ENCODE measurements around the gene FBXO45.

FBXO45 gene

DNA sequence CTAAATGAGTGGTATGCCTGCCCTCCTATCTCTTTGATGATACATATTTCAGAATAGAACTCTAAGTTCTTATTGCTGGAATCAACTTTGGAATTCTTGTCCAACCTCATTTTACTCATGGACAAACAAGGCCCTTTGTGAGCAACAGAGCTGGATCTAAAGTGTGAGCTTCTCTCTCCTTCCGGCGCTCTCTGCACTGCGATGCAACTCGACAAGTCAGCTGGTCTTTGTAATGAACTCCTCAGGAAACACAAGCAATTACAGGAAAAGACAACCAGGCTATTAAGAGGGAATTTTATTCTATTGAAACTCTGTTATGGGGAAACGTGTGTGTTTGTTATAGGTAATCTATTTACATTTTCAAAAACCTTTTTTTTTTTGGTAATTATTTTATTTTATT lies 50.8 kb downstream of the FBXO45 start:
- TF ChIP-seq, protein P1, sequence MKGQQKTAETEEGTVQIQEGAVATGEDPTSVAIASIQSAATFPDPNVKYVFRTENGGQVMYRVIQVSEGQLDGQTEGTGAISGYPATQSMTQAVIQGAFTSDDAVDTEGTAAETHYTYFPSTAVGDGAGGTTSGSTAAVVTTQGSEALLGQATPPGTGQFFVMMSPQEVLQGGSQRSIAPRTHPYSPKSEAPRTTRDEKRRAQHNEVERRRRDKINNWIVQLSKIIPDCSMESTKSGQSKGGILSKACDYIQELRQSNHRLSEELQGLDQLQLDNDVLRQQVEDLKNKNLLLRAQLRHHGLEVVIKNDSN (IDR thresholded peaks at IDR 0.05), result no peak
- TF ChIP-seq TAF1 (IDR thresholded peaks at IDR 0.05; ENCODE audit: low read depth) (no peak), TCF12 (IDR thresholded peaks at IDR 0.05; ENCODE audit: low read depth) (no peak), CEBPB (IDR thresholded peaks at IDR 0.05) (no peak), YY1 (IDR thresholded peaks at IDR 0.05; ENCODE audit: low read depth) (no peak), EP300 (IDR thresholded peaks at IDR 0.05; ENCODE audit: borderline replicate concordance) (no peak), ZBTB7A (IDR thresholded peaks at IDR 0.05; ENCODE audit: low read depth) (no peak), FOXM1 (IDR thresholded peaks at IDR 0.05; ENCODE audit: borderline replicate concordance, low read depth) (no peak), TEAD4 (IDR thresholded peaks at IDR 0.05) (no peak), RAD21 (IDR thresholded peaks at IDR 0.05; ENCODE audit: low read depth) (no peak), CREB1 (IDR thresholded peaks at IDR 0.05; ENCODE audit: low read depth) (no peak), EGR1 (IDR thresholded peaks at IDR 0.05) (no peak), NFIC (IDR thresholded peaks at IDR 0.05) (no peak)
- TF ChIP-seq, protein P2, sequence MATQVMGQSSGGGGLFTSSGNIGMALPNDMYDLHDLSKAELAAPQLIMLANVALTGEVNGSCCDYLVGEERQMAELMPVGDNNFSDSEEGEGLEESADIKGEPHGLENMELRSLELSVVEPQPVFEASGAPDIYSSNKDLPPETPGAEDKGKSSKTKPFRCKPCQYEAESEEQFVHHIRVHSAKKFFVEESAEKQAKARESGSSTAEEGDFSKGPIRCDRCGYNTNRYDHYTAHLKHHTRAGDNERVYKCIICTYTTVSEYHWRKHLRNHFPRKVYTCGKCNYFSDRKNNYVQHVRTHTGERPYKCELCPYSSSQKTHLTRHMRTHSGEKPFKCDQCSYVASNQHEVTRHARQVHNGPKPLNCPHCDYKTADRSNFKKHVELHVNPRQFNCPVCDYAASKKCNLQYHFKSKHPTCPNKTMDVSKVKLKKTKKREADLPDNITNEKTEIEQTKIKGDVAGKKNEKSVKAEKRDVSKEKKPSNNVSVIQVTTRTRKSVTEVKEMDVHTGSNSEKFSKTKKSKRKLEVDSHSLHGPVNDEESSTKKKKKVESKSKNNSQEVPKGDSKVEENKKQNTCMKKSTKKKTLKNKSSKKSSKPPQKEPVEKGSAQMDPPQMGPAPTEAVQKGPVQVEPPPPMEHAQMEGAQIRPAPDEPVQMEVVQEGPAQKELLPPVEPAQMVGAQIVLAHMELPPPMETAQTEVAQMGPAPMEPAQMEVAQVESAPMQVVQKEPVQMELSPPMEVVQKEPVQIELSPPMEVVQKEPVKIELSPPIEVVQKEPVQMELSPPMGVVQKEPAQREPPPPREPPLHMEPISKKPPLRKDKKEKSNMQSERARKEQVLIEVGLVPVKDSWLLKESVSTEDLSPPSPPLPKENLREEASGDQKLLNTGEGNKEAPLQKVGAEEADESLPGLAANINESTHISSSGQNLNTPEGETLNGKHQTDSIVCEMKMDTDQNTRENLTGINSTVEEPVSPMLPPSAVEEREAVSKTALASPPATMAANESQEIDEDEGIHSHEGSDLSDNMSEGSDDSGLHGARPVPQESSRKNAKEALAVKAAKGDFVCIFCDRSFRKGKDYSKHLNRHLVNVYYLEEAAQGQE (IDR thresholded peaks at IDR 0.05; ENCODE audit: low read depth), result no peak
- TF ChIP-seq, protein P3, sequence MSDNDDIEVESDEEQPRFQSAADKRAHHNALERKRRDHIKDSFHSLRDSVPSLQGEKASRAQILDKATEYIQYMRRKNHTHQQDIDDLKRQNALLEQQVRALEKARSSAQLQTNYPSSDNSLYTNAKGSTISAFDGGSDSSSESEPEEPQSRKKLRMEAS (IDR thresholded peaks at IDR 0.05), result no peak

DNA sequence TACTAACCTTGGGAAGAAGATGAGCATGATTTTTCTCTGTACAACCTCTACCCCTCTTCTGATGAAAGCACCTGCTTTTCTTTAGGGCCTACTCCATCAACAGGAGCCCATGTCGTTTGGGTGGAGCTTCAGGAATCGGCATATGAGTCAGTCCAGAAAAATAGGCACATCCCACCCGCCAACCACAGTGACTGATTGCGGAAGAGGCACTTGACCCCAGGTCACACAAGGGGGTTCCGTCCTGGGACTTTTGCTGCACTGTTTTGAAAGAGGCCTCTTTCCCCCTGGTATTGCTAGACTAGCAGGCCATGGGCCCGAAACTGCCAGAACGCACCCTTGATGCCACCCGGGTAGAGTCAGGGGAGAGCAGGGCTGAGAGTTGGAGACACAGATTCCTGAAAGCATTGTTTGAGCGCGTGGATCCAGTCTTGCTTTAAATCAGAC lies 51.7 kb downstream of the FBXO45 start:
- TF ChIP-seq TAF1 (IDR thresholded peaks at IDR 0.05; ENCODE audit: low read depth) (no peak), NFIC (IDR thresholded peaks at IDR 0.05) (no peak), FOXM1 (IDR thresholded peaks at IDR 0.05; ENCODE audit: borderline replicate concordance, low read depth) (no peak), CREB1 (IDR thresholded peaks at IDR 0.05; ENCODE audit: low read depth) (no peak), EP300 (IDR thresholded peaks at IDR 0.05; ENCODE audit: borderline replicate concordance) (no peak), ZBTB7A (IDR thresholded peaks at IDR 0.05; ENCODE audit: low read depth) (no peak), CEBPB (IDR thresholded peaks at IDR 0.05) (no peak), RAD21 (IDR thresholded peaks at IDR 0.05; ENCODE audit: low read depth) (no peak), TCF12 (IDR thresholded peaks at IDR 0.05; ENCODE audit: low read depth) (no peak), TEAD4 (IDR thresholded peaks at IDR 0.05) (no peak), YY1 (IDR thresholded peaks at IDR 0.05; ENCODE audit: low read depth) (no peak)
- TF ChIP-seq, protein P1 (IDR thresholded peaks at IDR 0.05), result no peak
- TF ChIP-seq, protein P2 (IDR thresholded peaks at IDR 0.05; ENCODE audit: low read depth), result no peak
- TF ChIP-seq, protein P3 (IDR thresholded peaks at IDR 0.05), result no peak

DNA sequence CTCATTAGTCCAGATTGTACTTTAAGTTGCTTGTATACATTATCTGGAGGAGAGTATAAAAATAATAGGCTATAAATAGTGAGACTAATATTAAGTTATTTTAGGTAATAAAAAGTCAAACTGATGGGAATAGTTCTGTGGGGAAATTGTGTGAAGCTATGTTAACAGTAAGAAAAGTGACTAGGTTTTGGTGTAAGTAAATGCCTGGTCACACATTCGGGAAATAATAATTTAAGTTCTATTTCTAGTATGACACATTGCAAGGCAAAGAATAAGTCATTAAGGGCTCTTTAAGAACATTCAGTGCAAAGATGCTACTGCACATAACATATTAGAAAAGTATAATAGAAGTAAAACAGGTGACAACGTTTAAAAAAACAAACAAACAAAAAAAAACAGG lies 52.2 kb downstream of the FBXO45 start:
- TF ChIP-seq, protein P3 (IDR thresholded peaks at IDR 0.05), result no peak
- TF ChIP-seq TAF1 (IDR thresholded peaks at IDR 0.05; ENCODE audit: low read depth) (no peak), ZBTB7A (IDR thresholded peaks at IDR 0.05; ENCODE audit: low read depth) (no peak), CREB1 (IDR thresholded peaks at IDR 0.05; ENCODE audit: low read depth) (no peak), EP300 (IDR thresholded peaks at IDR 0.05; ENCODE audit: borderline replicate concordance) (no peak), EGR1 (IDR thresholded peaks at IDR 0.05) (no peak), TEAD4 (IDR thresholded peaks at IDR 0.05) (no peak), YY1 (IDR thresholded peaks at IDR 0.05; ENCODE audit: low read depth) (no peak), TCF12 (IDR thresholded peaks at IDR 0.05; ENCODE audit: low read depth) (no peak)

DNA sequence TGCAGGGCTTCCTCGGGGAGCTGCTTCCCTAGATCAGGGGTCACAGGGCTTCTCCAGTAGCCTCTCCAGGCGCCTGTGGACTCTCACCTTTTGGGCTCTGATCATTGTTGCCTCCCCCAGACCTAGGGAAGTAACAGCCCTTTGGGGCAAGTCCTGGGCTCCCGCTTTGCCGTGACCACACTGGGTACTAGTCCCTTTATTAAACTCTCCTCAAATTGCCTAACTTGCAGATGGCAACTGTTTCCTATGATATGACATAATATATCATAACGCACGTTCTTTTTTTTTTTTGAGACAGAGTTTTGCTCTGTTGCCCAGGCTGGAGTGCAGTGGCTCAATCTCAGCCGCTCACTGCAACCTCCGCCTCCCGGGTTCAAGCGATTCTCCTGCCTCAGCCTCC lies 53.2 kb downstream of the FBXO45 start:
- TF ChIP-seq, protein P1 (IDR thresholded peaks at IDR 0.05), result no peak
- TF ChIP-seq, protein P3 (IDR thresholded peaks at IDR 0.05), result no peak
- no peak for TF ChIP-seq NFIC (IDR thresholded peaks at IDR 0.05)

DNA sequence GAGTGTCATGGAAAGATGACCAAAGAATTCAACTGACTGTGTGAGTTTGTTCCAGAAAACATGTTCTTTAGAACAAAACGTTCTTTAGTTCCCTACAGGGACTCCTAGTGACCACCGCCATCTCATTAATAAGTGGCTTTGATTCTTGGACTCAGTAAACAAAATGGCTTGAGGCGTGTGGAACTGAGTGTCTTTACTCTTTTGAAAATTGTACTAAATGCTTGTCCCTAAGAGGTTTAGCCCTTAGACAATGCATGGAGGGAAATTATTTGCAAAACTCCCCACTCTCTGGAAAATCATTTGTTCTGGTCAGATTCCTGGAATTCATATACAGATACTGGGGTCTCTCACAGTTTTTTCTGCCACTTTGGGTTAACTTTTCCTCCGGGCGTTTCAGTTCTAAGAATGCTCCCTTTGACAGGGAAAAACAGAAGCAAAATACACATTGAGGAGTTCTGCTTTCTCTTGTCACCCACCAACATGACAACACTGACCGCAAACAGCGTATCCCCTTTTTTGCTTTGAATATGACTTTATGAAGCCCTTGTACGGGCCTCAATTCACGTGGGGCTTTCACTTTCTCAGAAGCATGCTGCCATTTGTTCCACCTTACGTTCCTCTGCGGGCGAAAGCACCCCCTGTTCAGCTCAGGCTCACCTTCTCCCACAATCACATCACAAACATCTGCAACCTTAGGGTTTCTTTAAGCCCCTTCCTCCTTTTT lies 55.8 kb downstream of the FBXO45 start:
- TF ChIP-seq CEBPB (IDR thresholded peaks at IDR 0.05), result no peak
- TF ChIP-seq ZBTB7A (IDR thresholded peaks at IDR 0.05; ENCODE audit: low read depth), result no peak
- TF ChIP-seq, protein P3 (IDR thresholded peaks at IDR 0.05), result no peak
- TF ChIP-seq TAF1 (IDR thresholded peaks at IDR 0.05; ENCODE audit: low read depth), result no peak
- no peak for TF ChIP-seq FOXM1 (IDR thresholded peaks at IDR 0.05; ENCODE audit: borderline replicate concordance, low read depth)
